ENCODE data around the gene PAK1. TPM values are rescaled to one million over a fixed set of nuclear protein-coding genes. Genes with fewer than 3 reads are reported as not detected.

The PAK1 gene
- total RNA-seq, 1 donor, result 56.2 TPM

GRCh38 chr11:77421041-77421723 is 52.7 kb downstream of the PAK1 start:
- TF ChIP-seq CTCF (IDR thresholded peaks at IDR 0.05; ENCODE audit: insufficient read depth, low read length), result no peak
- no peak overlapping the region for H3K4me3 ChIP-seq (ENCODE audit: low read depth, low read length)
- DNase-seq (ENCODE audit: low read depth), result no peak

- no peak for TF ChIP-seq CTCF (IDR thresholded peaks at IDR 0.05; ENCODE audit: insufficient read depth, low read length)
- no peak for DNase-seq (ENCODE audit: low read depth)
- H3K4me3 ChIP-seq (ENCODE audit: low read depth, low read length), result no peak overlapping the region
Measured at GRCh38 chr11:77418971-77419597, 54.8 kb downstream of the PAK1 start.

GRCh38 chr11:77418155-77418970 is 55.5 kb downstream of the PAK1 start:
- TF ChIP-seq CTCF (IDR thresholded peaks at IDR 0.05; ENCODE audit: insufficient read depth, low read length), result no peak
- H3K4me3 ChIP-seq (ENCODE audit: low read depth, low read length), result no peak overlapping the region
- no peak for DNase-seq (ENCODE audit: low read depth)

GRCh38 chr11:77416357-77416756 is 57.5 kb downstream of the PAK1 start:
- DNase-seq (ENCODE audit: low read depth), result no peak
- no peak for TF ChIP-seq CTCF (IDR thresholded peaks at IDR 0.05; ENCODE audit: insufficient read depth, low read length)
- H3K4me3 ChIP-seq (ENCODE audit: low read depth, low read length), result no peak overlapping the region

- H3K4me3 ChIP-seq (ENCODE audit: low read depth, low read length), result no peak overlapping the region
- no peak for TF ChIP-seq CTCF (IDR thresholded peaks at IDR 0.05; ENCODE audit: insufficient read depth, low read length)
- no peak for DNase-seq (ENCODE audit: low read depth)
Measured at GRCh38 chr11:77413850-77414460, 59.9 kb downstream of the PAK1 start.

GRCh38 chr11:77412814-77413213 is 61.1 kb downstream of the PAK1 start:
- no peak overlapping the region for H3K4me3 ChIP-seq (ENCODE audit: low read depth, low read length)
- no peak for DNase-seq (ENCODE audit: low read depth)
- TF ChIP-seq CTCF (IDR thresholded peaks at IDR 0.05; ENCODE audit: insufficient read depth, low read length), result no peak

Measured in fibroblast of the aortic adventitia (primary cell).